ENCODE measurements around the gene XPC. TPM values are rescaled to one million over a fixed set of nuclear protein-coding genes. Genes with fewer than 3 reads are reported as not detected.

Gene XPC
- total and polyA plus RNA-seq, 2 of the 8 experiments (the other 6 are each of a cell fraction or from before 2014, with no cell fraction given): 8.8 to 27.3 TPM

GRCh38 chr3:14123308-14124222 is 54.8 kb downstream of the XPC start (continued):
- TF ChIP-seq CHD7 (IDR thresholded peaks at IDR 0.05; ENCODE audit: insufficient replicate concordance, low read length): no peak
- TF ChIP-seq RAD21 (IDR thresholded peaks at IDR 0.05 in 1 of 2, conservative IDR thresholded peaks at IDR 0.05 in 1 of 2; ENCODE audit: low read depth in 2 of 2, low read length in 2 of 2): no peak
- TF ChIP-seq EGR1 (IDR thresholded peaks at IDR 0.05; ENCODE audit: borderline replicate concordance, low read depth, low read length): no peak
- TF ChIP-seq JUND (IDR thresholded peaks at IDR 0.05; ENCODE audit: low read length): no peak

All from H1 (cell line).